OCI-LY7 (cell line): ENCODE measurements around the gene HTRA2. TPM values are rescaled to one million over a fixed set of nuclear protein-coding genes. Genes with fewer than 3 reads are reported as not detected.

Source experiments
- BruUV-seq: library from RNA; stranded (reverse); fragments of 400-500 nt; replicated peaks from 2 replicates; lab custom pipeline; 2021; lab: Mats Ljungman, UMichigan
- CTCF ChIA-PET: fragments of 300-600 bp; sonication (Branson Sonifier 250); formaldehyde crosslinking; loops from one replicate; lab custom pipeline; 2022; ENCODE audit warnings: antibody characterized with exemption; ENCODE audit not compliant: unreplicated experiment; lab: Charles Lee
- POLR2A ChIA-PET: fragments of 300-600 bp; sonication (Branson Sonifier 250); formaldehyde crosslinking; loops from one replicate; lab custom pipeline; 2022; ENCODE audit warnings: antibody characterized with exemption; lab: Charles Lee
- DNase-seq: peaks from one replicate; pipeline ENCODE4 v3.0.0-alpha.2; 2015; ENCODE audit warnings: low spot score
- H2AFZ ChIP-seq: fragments of 200-600 bp; sonication (generic), shearing (Covaris generic); 2 replicates; pipeline ENCODE4 v1.6.1; 2014; ENCODE audit warnings: mild to moderate bottlenecking, antibody characterized with exemption, low read length, moderate library complexity
- H3K27ac ChIP-seq: fragments of 200-600 bp; sonication (generic); 2 replicates; pipeline ENCODE4 v1.5.1; 2014; ENCODE audit warnings: mixed run types, low read depth, mild to moderate bottlenecking, moderate library complexity, low read length, inconsistent platforms; ENCODE audit not compliant: poor library complexity, severe bottlenecking
- H3K36me3 ChIP-seq: fragments of 200-600 bp; sonication (generic); 2 replicates; pipeline ENCODE4 v1.6.1; 2014; ENCODE audit warnings: mild to moderate bottlenecking, antibody characterized with exemption, low read length, moderate library complexity, mixed read lengths; ENCODE audit not compliant: insufficient read depth
- H3K4me1 ChIP-seq: fragments of 200-600 bp; sonication (generic); 2 replicates; pipeline ENCODE4 v1.5.1; 2014; ENCODE audit warnings: mild to moderate bottlenecking, low read length; ENCODE audit not compliant: insufficient read depth, poor library complexity, severe bottlenecking
- H3K4me2 ChIP-seq: fragments of 200-600 bp; sonication (generic); 2 replicates; pipeline ENCODE4 v1.6.1; 2014; ENCODE audit warnings: mild to moderate bottlenecking, low read length
- H3K4me3 ChIP-seq: fragments of 200-600 bp; sonication (generic); 2 replicates; pipeline ENCODE4 v1.5.1; 2014; ENCODE audit warnings: mild to moderate bottlenecking, low read depth, low read length; ENCODE audit not compliant: poor library complexity, severe bottlenecking
- H3K79me2 ChIP-seq: fragments of 200-600 bp; sonication (generic); 2 replicates; pipeline ENCODE4 v1.6.1; 2016; ENCODE audit warnings: low read depth, mild to moderate bottlenecking, low read length, moderate library complexity, mixed read lengths; ENCODE audit not compliant: insufficient read depth
- H3K9me2 ChIP-seq: fragments of 200-600 bp; sonication (generic); 2 replicates; pipeline ENCODE4 v1.6.1; 2016; ENCODE audit warnings: mild to moderate bottlenecking, low read length, mixed read lengths; ENCODE audit not compliant: insufficient read depth
- H3K9me3 ChIP-seq: fragments of 200-600 bp; sonication (generic); 2 replicates; pipeline ENCODE4 v1.6.1; 2014; ENCODE audit warnings: mild to moderate bottlenecking, mixed run types, low read length, mixed read lengths
- H4K20me1 ChIP-seq: fragments of 200-600 bp; sonication (generic); 2 replicates; pipeline ENCODE4 v1.6.1; 2014; ENCODE audit warnings: mild to moderate bottlenecking, antibody characterized with exemption, low read length, moderate library complexity, mixed read lengths; ENCODE audit not compliant: insufficient read depth
- EZH2phosphoT487 ChIP-seq: fragments of 200-600 bp; sonication (generic); IDR thresholded peaks from 2 replicates; pipeline ENCODE4 v1.6.1; 2018; ENCODE audit warnings: low read depth, borderline replicate concordance, mild to moderate bottlenecking, mixed run types, antibody characterized with exemption, low read length, moderate library complexity, mixed read lengths
- intact Hi-C: fragments of 100-400 bp; cut with micrococcal nuclease; formaldehyde crosslinking; loops from one replicate; pipeline ENCODE4 v1.10.0; 2022; ENCODE audit not compliant: unreplicated experiment
- total RNA-seq, 2 experiments: library from RNA; depleted of rRNA in 1 of 2; stranded (reverse); fragments of >200 nt in 1 of 2; shearing (Covaris generic) in 1 of 2; gene quantifications; 2 replicates each; pipeline ENCODE4 v1.2.3, GENCODE V29; 2014 to 2022
- TF ChIP-seq, protein P1 (sequence below): fragments of 200-600 bp; sonication (generic); conservative IDR thresholded peaks from 2 replicates; pipeline ENCODE4 v1.5.1; 2014; ENCODE audit warnings: mild to moderate bottlenecking, antibody characterized with exemption, low read length, moderate library complexity, mixed read lengths

HTRA2 gene
- total RNA-seq, 2 experiments from 2014 or later, result 50.7 to 54.8 TPM

DNA sequence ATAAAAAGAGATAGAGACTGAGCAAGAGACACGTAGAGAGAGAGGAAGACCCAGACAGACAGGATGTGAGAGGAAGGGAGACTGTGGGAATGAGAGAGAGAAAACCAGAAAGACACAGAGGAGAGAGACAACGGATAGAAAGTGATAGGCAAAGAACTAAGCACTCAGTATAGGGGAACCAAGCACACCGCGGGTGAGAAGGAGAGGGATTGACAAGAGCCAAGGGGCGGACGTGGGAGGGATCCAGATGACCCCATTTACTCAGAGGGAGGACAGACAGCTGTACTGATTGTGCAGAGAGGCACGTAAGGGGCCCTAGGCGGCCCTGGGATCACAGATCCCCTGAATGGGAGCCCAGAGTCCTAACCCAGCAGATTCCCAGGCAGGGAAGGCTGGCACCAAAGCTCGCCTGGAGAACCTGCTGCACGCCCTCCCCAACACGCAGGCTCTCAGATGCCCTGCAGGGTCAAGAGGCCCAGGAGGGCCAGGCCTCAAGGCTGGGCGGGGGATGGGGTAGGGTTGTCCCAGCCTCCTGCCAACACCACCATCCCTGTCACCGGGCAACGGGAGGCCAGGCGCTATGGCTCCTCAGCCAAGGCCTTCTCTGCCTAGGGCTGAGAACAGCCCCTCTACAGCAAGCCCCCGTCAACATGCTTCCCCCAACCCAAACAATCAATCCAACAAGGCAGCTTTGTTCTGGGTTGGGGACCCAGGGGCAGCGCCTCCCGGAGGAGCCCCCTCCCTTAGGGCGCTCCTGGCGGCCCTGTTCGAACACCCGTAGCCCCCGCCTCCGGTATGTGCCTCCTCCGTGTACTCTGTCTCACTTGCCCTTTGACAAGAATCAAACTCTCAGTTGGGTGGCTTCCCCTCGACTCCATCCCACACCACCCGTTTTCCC, 23.4 kb downstream of the HTRA2 start:
- Histone ChIP-seq H2AFZ (peak overlapping the region; percentile 95), H4K20me1 (no peaks in the 10 kb centered on the region), H3K4me2 (peak overlapping the region; percentile 80), H3K79me2 (no peaks in the 10 kb centered on the region), H3K9me3 (no peaks in the 10 kb centered on the region), H3K36me3 (no peaks in the 10 kb centered on the region), H3K4me3 (peak overlapping the region; percentile 94), H3K4me1 (peaks cover 13% of the 10 kb centered on the region), H3K27ac (no peak overlapping the region), H3K9me2 (no peaks in the 10 kb centered on the region)
- no TSS peak for BruUV-seq
- DNase-seq, result no peak
- CTCF ChIA-PET, result no interaction called here
- TF ChIP-seq EZH2phosphoT487, result no peak
- TF ChIP-seq, protein P1, sequence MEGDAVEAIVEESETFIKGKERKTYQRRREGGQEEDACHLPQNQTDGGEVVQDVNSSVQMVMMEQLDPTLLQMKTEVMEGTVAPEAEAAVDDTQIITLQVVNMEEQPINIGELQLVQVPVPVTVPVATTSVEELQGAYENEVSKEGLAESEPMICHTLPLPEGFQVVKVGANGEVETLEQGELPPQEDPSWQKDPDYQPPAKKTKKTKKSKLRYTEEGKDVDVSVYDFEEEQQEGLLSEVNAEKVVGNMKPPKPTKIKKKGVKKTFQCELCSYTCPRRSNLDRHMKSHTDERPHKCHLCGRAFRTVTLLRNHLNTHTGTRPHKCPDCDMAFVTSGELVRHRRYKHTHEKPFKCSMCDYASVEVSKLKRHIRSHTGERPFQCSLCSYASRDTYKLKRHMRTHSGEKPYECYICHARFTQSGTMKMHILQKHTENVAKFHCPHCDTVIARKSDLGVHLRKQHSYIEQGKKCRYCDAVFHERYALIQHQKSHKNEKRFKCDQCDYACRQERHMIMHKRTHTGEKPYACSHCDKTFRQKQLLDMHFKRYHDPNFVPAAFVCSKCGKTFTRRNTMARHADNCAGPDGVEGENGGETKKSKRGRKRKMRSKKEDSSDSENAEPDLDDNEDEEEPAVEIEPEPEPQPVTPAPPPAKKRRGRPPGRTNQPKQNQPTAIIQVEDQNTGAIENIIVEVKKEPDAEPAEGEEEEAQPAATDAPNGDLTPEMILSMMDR, result no peak
- intact Hi-C loops, result no loop called here
- POLR2A ChIA-PET, result no interaction called here

DNA sequence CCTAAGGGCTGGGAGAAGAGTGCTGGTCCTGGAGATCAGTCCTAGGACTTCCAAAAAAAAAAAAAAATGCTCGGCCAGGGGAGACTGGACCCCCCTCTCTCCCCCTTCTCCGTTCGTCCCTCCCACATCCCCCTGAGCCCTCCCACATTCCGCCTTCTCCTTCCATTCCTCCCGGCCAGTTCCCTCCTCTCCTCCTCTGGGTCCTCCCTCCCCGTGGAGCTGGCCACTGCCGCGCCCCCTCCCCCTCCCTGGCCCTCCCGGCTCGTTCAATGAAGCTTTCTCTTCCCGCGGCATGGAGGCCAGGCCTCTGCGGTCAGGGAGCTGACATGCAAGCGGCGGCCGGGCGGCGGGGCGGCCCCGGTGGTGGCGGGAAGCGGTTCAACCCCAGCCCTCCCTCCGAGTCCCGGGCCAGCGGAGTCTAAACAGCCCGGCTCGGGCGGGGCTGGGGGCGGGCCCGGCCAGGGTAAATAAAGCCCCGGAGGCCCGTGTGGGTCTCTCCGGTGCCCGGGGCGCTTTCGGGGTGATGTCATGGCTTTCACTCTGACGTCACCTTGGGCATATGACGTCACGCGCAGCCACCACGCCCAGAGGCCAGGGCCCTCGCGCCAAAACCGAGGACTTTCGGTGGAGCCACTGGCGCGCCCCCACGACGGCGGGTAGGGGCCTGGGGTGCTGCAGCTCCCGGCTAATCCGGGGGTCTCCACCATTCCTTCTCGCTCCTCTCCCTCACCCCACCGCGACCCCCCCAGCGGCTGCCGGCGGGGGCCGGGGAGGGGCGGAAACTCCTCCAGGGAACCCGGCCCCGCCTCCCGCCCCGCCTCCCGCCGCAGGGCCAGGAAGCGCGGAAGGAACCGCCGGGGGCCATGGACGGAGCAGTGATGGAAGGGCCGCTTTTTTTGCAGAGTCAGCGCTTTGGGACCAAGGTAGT, 24.4 kb downstream of the HTRA2 start, which contains the start of the genes DOK1 and LOXL3:
Gene DOK1, plus strand, starts transcription at position 829 of the 928 bp plus-strand sequence. Its CDS starts 35 bp downstream, at position 864.
Gene LOXL3, minus strand, starts transcription at position 51 of the 928 bp plus-strand sequence. CDS start 1,308 bp downstream, outside the sequence.
- Histone ChIP-seq H3K4me3 (peak within 1 kb of the TSS; percentile 94), H3K4me2 (peak within 1 kb of the TSS; percentile 80), H3K79me2 (no peaks in the 10 kb centered on the region), H3K27ac (no peak within 1 kb of the TSS), H4K20me1 (no peaks in the 10 kb centered on the region), H3K36me3 (no peaks in the 10 kb centered on the region), H2AFZ (peak within 1 kb of the TSS; percentile 95), H3K4me1 (peaks cover 13% of the 10 kb centered on the region), H3K9me2 (no peaks in the 10 kb centered on the region), H3K9me3 (no peaks in the 10 kb centered on the region)
- peak; percentile 78 for DNase-seq
- intact Hi-C loops, result no loop called here
- TF ChIP-seq, protein P1, result no peak
- no peak for TF ChIP-seq EZH2phosphoT487
- CTCF ChIA-PET, result interaction anchor here (0.6 kb wide), 1 partner anchor 97 kb away, joined by 17 read pairs; no protein-coding TSS in a partner anchor
- POLR2A ChIA-PET, result interaction anchor here (0.7 kb wide), 1 partner anchor 24 kb away, joined by 3 read pairs; no protein-coding TSS in a partner anchor
- BruUV-seq, result no TSS peak
